Fibroblast of gingiva (primary cell): ENCODE measurements around the gene RNF150.
"Not testable (repeated sequence)": the region's sequence is repeated elsewhere in the genome, so short reads cannot be mapped to it uniquely, and the experiment has no call there.

Experiments
- DNase-seq: peaks from one replicate; pipeline ENCODE4 v3.0.0-alpha.2; 2011; ENCODE audit warnings: low read depth

Gene RNF150

GRCh38 chr4:140816806-140817510 is 316.3 kb downstream of the RNF150 start:
- DNase-seq, result no peak

DNA sequence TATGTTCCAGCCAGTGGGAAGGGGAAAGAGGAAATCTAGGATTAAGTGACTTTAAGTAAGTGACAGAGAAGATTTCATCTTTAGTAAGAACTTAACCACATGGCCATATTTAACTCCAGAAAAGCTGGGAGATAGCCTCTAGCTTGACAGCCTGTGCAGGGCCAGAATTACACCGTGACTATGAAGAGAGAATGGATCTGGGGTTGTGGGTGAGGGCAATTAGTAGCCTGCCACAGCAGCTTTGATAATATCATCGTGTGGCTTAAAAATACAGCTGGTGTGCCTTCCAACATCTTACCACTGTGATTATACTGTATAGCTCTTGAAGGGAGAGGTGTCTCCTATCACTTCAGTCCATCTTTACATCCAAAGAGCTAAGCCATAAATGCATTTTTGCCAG is 319.5 kb downstream of the RNF150 start:
- no peak for DNase-seq

- DNase-seq, result no peak
Measured at GRCh38 chr4:140812916-140813315, 320.4 kb downstream of the RNF150 start.

DNA sequence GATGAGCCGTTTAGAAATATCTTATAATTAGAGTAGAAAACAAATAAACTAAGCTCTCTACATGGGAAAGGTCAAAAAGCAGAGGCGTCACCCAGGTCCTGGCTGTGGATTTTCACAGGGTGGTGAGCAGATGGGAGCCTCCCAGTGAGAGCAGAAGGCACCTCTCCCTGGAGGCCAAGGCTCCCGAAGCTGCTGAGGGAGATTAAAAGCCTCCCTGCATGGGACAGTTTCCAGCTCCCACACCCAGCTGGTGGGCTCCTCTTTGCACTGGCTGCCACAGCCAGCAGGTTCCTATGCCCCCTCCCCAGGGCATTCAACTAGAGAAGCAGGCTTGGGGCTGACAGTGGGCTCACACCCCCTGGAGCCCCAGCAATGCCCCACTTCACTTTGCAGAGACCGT is 321.8 kb downstream of the RNF150 start:
- DNase-seq, result no peak

DNA sequence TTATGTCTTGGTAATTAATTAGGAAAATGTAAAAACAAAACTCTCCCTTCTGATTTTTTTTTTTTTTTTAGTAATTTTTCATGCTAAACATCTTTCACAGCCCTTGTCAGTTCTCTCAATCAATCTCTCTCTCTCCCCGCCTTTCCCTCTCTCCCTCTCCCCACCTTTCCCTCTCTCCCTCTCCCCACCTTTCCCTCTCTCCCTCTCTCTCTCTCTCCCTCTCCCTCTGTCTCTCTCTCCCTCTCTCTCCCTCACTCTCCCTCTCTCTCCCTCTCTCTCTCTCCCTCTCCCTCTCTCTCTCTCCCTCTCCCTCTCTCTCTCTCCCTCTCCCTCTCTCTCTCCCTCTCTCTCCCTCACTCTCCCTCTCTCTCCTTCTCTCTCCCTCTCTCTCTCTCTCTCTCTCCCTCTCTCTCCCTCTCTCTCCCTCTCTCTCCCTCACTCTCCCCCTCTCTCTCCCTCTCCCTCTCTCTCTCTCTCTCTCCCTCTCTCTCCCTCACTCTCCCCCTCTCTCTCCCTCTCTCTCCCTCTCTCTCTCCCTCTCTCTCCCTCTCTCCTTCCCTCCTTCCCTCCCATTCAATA is 322.6 kb downstream of the RNF150 start:
- not testable (repeated sequence) for DNase-seq
